MCF 10A (cell line): Measurements from ENCODE around the gene EMID1. TPM values are rescaled to one million over a fixed set of nuclear protein-coding genes. Genes with fewer than 3 reads are reported as not detected.

Source experiments
- BruUV-seq: library from RNA; stranded (reverse); fragments of 400-500 nt; replicated peaks from 2 replicates; lab custom pipeline; 2021; lab: Mats Ljungman, UMichigan
- CTCF ChIA-PET: fragments of 300-600 bp; sonication (Branson Sonifier 250); formaldehyde crosslinking; extraction: SDS; loops from one replicate; lab custom pipeline; 2021; ENCODE audit warnings: antibody characterized with exemption, inconsistent platforms; lab: Yijun Ruan, JAX
- POLR2A ChIA-PET: fragments of 300-600, 350-650 bp; sonication (Branson Sonifier 250); formaldehyde crosslinking; extraction: SDS; loops from one replicate; lab custom pipeline; 2020; ENCODE audit warnings: antibody characterized with exemption, inconsistent platforms; lab: Yijun Ruan, JAX
- DNase-seq: peaks from one replicate; pipeline ENCODE4 v3.0.0-alpha.2; 2018; ENCODE audit not compliant: unreplicated experiment
- H3K27ac Mint-ChIP-seq: one replicate; pipeline ENCODE4 v1.8.0; 2022; ENCODE audit warnings: mild to moderate bottlenecking, low read depth, mixed read lengths; ENCODE audit not compliant: unreplicated experiment
- H3K27me3 Mint-ChIP-seq: one replicate; pipeline ENCODE4 v1.8.0; 2022; ENCODE audit warnings: mixed read lengths; ENCODE audit not compliant: insufficient read depth, unreplicated experiment
- H3K36me3 Mint-ChIP-seq: one replicate; pipeline ENCODE4 v1.8.0; 2022; ENCODE audit warnings: mild to moderate bottlenecking, moderate library complexity, mixed read lengths; ENCODE audit not compliant: insufficient read depth, unreplicated experiment
- H3K4me1 Mint-ChIP-seq: one replicate; pipeline ENCODE4 v1.8.0; 2022; ENCODE audit warnings: mixed read lengths; ENCODE audit not compliant: insufficient read depth, unreplicated experiment
- H3K4me3 Mint-ChIP-seq: one replicate; pipeline ENCODE4 v1.8.0; 2022; ENCODE audit warnings: mild to moderate bottlenecking, moderate library complexity, mixed read lengths; ENCODE audit not compliant: unreplicated experiment
- H3K9me3 Mint-ChIP-seq: one replicate; pipeline ENCODE4 v1.8.0; 2022; ENCODE audit warnings: mixed read lengths; ENCODE audit not compliant: unreplicated experiment
- CTCF ChIP-seq: fragments of 200-600 bp; IDR thresholded peaks from one replicate; pipeline ENCODE4 v1.8.0; 2022; ENCODE audit warnings: antibody characterized with exemption, mild to moderate bottlenecking; ENCODE audit not compliant: unreplicated experiment
- intact Hi-C: fragments of 100-400 bp; cut with micrococcal nuclease; formaldehyde crosslinking; loops from 2 replicates; pipeline ENCODE4 v1.14.1; 2022
- total RNA-seq: library from RNA; stranded (reverse); gene quantifications from 2 replicates; pipeline ENCODE4 v1.2.3, GENCODE V29; 2022

The EMID1 gene
- total RNA-seq, 1 experiment from 2014 or later, result not detected

GRCh38 chr22:29270475-29271271 lies 65.0 kb downstream of the EMID1 start:
- Mint-ChIP-seq H3K36me3 (peaks cover 71% of the 10 kb centered on the region), H3K4me3 (peak overlapping the region; percentile 88), H3K27me3 (no peaks in the 10 kb centered on the region), H3K4me1 (peaks cover 39% of the 10 kb centered on the region), H3K9me3 (no peaks in the 10 kb centered on the region), H3K27ac (peak overlapping the region; percentile 64)
- intact Hi-C loops, result no loop called here
- BruUV-seq, result no TSS peak
- CTCF ChIA-PET, result interaction anchor here (0.7 kb wide), 1 partner anchor 55 kb away, joined by 3 read pairs; no protein-coding TSS in a partner anchor
- POLR2A ChIA-PET, result interaction anchor here (0.8 to 1.5 kb wide), 12 partner anchors 9 to 472 kb away, joined by 3 to 7 read pairs (median 4); partner anchors contain the start of genes GAS2L1 and XBP1
- TF ChIP-seq CTCF, result no peak
- peak; percentile 50 for DNase-seq

GRCh38 chr22:29272624-29273023 lies 66.9 kb downstream of the EMID1 start:
- Mint-ChIP-seq H3K27me3 (no peaks in the 10 kb centered on the region), H3K27ac (no peak overlapping the region), H3K4me1 (peaks cover 35% of the 10 kb centered on the region), H3K4me3 (no peak overlapping the region), H3K36me3 (peaks cover 91% of the 10 kb centered on the region), H3K9me3 (no peaks in the 10 kb centered on the region)
- ChIA-PET CTCF (no interaction called here), POLR2A (no interaction called here)
- no TSS peak for BruUV-seq
- TF ChIP-seq CTCF, result no peak
- intact Hi-C loops, result no loop called here
- DNase-seq, result no peak

GRCh38 chr22:29275167-29275566 lies 69.5 kb downstream of the EMID1 start:
- no TSS peak for BruUV-seq
- H3K27me3 Mint-ChIP-seq, result no peaks in the 10 kb centered on the region
- no peak for DNase-seq
- peaks cover 100% of the 10 kb centered on the region for H3K36me3 Mint-ChIP-seq
- peak overlapping the region; percentile 23 for H3K27ac Mint-ChIP-seq
- H3K4me3 Mint-ChIP-seq, result no peak overlapping the region
- H3K9me3 Mint-ChIP-seq, result no peaks in the 10 kb centered on the region
- POLR2A ChIA-PET, result no interaction called here
- TF ChIP-seq CTCF, result no peak
- intact Hi-C loops, result no loop called here
- CTCF ChIA-PET, result no interaction called here
- peaks cover 35% of the 10 kb centered on the region for H3K4me1 Mint-ChIP-seq

GRCh38 chr22:29275819-29276565 lies 70.3 kb downstream of the EMID1 start:
- peaks cover 100% of the 10 kb centered on the region for H3K36me3 Mint-ChIP-seq
- no TSS peak for BruUV-seq
- H3K27me3 Mint-ChIP-seq, result no peaks in the 10 kb centered on the region
- intact Hi-C loops, result no loop called here
- H3K4me1 Mint-ChIP-seq, result peaks cover 28% of the 10 kb centered on the region
- no peaks in the 10 kb centered on the region for H3K9me3 Mint-ChIP-seq
- no peak for DNase-seq
- H3K27ac Mint-ChIP-seq, result no peak overlapping the region
- CTCF ChIA-PET, result interaction anchor here (1.3 kb wide), 1 partner anchor 30 kb away, joined by 4 read pairs; no protein-coding TSS in a partner anchor
- POLR2A ChIA-PET, result interaction anchor here (1.0 kb wide), 1 partner anchor 8 kb away, joined by 4 read pairs; the partner anchor contains the start of gene EWSR1
- no peak for TF ChIP-seq CTCF
- H3K4me3 Mint-ChIP-seq, result no peak overlapping the region
